Measurements from ENCODE around the gene CRACR2A. TPM values are rescaled to one million over a fixed set of nuclear protein-coding genes. Genes with fewer than 3 reads are reported as not detected.

CRACR2A gene
- total and polyA plus RNA-seq, 3 experiments from 2014 or later: 23.3 to 27.9 (median 27.3) TPM

GRCh38 chr12:3727877-3728632, 24.9 kb downstream of the CRACR2A start:
- POLR2A ChIA-PET: interaction anchor here (0.5 to 2.0 kb wide), 4 partner anchors 11 to 145 kb away, joined by 3 to 10 read pairs (median 4); partner anchors contain the start of genes CRACR2A and PARP11
- H3K36me3 Mint-ChIP-seq: peaks cover 16 to 70% (median 27%) of the 10 kb centered on the region in 3 donors

DNA sequence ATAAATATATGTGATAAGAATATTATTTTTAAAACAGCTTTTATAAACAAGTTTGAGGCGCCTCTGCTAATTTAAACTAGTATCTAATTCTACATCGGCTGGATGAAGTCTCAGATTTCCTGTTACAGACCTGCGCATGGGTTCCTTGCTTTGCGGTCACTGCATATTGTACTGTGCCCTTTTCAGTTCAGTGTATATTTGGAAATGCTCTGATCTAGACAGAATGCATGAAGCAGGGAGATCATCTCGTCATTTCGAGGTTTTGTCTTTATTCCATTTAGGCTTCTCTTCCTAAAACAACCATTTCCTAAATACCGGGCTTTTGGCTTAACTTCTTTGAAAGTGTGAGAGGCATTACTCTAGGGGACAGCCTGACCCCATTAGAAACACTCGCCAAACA, 25.6 kb downstream of the CRACR2A start:
- no peaks in the 10 kb centered on the region for H3K27me3 ChIP-seq (ENCODE audit: insufficient read depth, low read length, poor library complexity, severe bottlenecking)
- peaks cover 27% of the 10 kb centered on the region for H3K4me1 ChIP-seq (ENCODE audit: insufficient read depth, low read length)
- Mint-ChIP-seq H3K27ac (peak overlapping the region; percentile 51 to 99 (median 89)), H3K36me3 (peaks cover 22 to 69% (median 31%) of the 10 kb centered on the region in 3 donors), H3K4me1 (peaks cover 45 to 57% (median 46%) of the 10 kb centered on the region in 3 donors), H3K9me3 (peaks cover 2 to 11% (median 7%) of the 10 kb centered on the region in 5 donors), H3K4me3 (peak overlapping the region; percentile 38 to 73 (median 57)), H3K27me3 (no peaks in the 10 kb centered on the region)
- DNase-seq: no peak
- peaks cover 8% of the 10 kb centered on the region for H3K36me3 ChIP-seq (ENCODE audit: insufficient read depth, low read length)
- POLR2A ChIA-PET: no interaction called here
- H3K27ac ChIP-seq (ENCODE audit: low read depth, low read length): peak overlapping the region; percentile 73
- no peak overlapping the region for H3K4me3 ChIP-seq (ENCODE audit: low read length)
- no peaks in the 10 kb centered on the region for H3K9me3 ChIP-seq (ENCODE audit: low read length)
- CTCF ChIA-PET: interaction anchor here (1.4 kb wide), 1 partner anchor 22 kb away, joined by 4 read pairs; no protein-coding TSS in a partner anchor

More at GRCh38 chr12:3727877-3728632, 24.9 kb downstream of the CRACR2A start:
- Histone ChIP-seq H3K9me3 (ENCODE audit: low read length) (no peaks in the 10 kb centered on the region), H3K4me3 (ENCODE audit: low read length) (peak overlapping the region; percentile 19), H3K36me3 (ENCODE audit: insufficient read depth, low read length) (peaks cover 13% of the 10 kb centered on the region), H3K4me1 (ENCODE audit: insufficient read depth, low read length) (peaks cover 27% of the 10 kb centered on the region), H3K27ac (ENCODE audit: low read depth, low read length) (peak overlapping the region; percentile 73), H3K27me3 (ENCODE audit: insufficient read depth, low read length, poor library complexity, severe bottlenecking) (no peaks in the 10 kb centered on the region)
- Mint-ChIP-seq H3K27me3 (no peaks in the 10 kb centered on the region), H3K4me1 (peaks cover 45 to 57% (median 46%) of the 10 kb centered on the region in 3 donors), H3K9me3 (peaks cover 0 to 4% (median 2%) of the 10 kb centered on the region in 5 donors), H3K27ac (peak overlapping the region; percentile 73 to 99 (median 96)), H3K4me3 (peak overlapping the region; percentile 64 to 85 (median 81))
- CTCF ChIA-PET: interaction anchor here (1.3 to 2.6 kb wide), 3 partner anchors 16 to 49 kb away, joined by 3 to 7 read pairs (median 7); partner anchors contain the start of gene CRACR2A
- peak; percentile 40 to 73 (median 41) for DNase-seq

- Mint-ChIP-seq H3K27me3 (no peaks in the 10 kb centered on the region), H3K36me3 (peaks cover 29 to 63% (median 31%) of the 10 kb centered on the region in 3 donors), H3K27ac (peak overlapping the region; percentile 44 to 96 (median 90)), H3K4me1 (peaks cover 45 to 57% (median 46%) of the 10 kb centered on the region in 3 donors), H3K4me3 (peak overlapping the region in 6 of 7 donors; percentile 24 to 64 (median 50)), H3K9me3 (peaks cover 2 to 13% (median 10%) of the 10 kb centered on the region in 5 donors)
- ChIA-PET POLR2A (no interaction called here), CTCF (interaction anchor here (1.4 kb wide), 1 partner anchor 23 kb away, joined by 4 read pairs; no protein-coding TSS in a partner anchor)
- no peak overlapping the region for H3K27ac ChIP-seq (ENCODE audit: low read depth, low read length)
- no peaks in the 10 kb centered on the region for H3K27me3 ChIP-seq (ENCODE audit: insufficient read depth, low read length, poor library complexity, severe bottlenecking)
- H3K36me3 ChIP-seq (ENCODE audit: insufficient read depth, low read length): peaks cover 2% of the 10 kb centered on the region
- H3K4me1 ChIP-seq (ENCODE audit: insufficient read depth, low read length): peaks cover 27% of the 10 kb centered on the region
- no peak overlapping the region for H3K4me3 ChIP-seq (ENCODE audit: low read length)
- no peaks in the 10 kb centered on the region for H3K9me3 ChIP-seq (ENCODE audit: low read length)
- peak in 1 of 5 donors; percentile 13 for DNase-seq
These were observed 26.5 kb downstream of the CRACR2A start for GRCh38 chr12:3726456-3726855.

- Mint-ChIP-seq H3K27me3 (no peaks in the 10 kb centered on the region), H3K4me1 (peaks cover 46 to 59% (median 47%) of the 10 kb centered on the region in 3 donors), H3K36me3 (peaks cover 32 to 60% (median 37%) of the 10 kb centered on the region in 3 donors), H3K9me3 (peaks cover 2 to 13% (median 10%) of the 10 kb centered on the region in 5 donors), H3K27ac (peak overlapping the region in 6 of 8 donors; percentile 43 to 83 (median 66)), H3K4me3 (peak overlapping the region in 1 of 7 donors; percentile 23)
- Histone ChIP-seq H3K27me3 (ENCODE audit: insufficient read depth, low read length, poor library complexity, severe bottlenecking) (no peaks in the 10 kb centered on the region), H3K9me3 (ENCODE audit: low read length) (no peaks in the 10 kb centered on the region), H3K4me1 (ENCODE audit: insufficient read depth, low read length) (peaks cover 27% of the 10 kb centered on the region), H3K27ac (ENCODE audit: low read depth, low read length) (no peak overlapping the region), H3K36me3 (ENCODE audit: insufficient read depth, low read length) (no peaks in the 10 kb centered on the region), H3K4me3 (ENCODE audit: low read length) (no peak overlapping the region)
- POLR2A ChIA-PET: no interaction called here
- DNase-seq: no peak
- CTCF ChIA-PET: no interaction called here
These were observed 27.4 kb downstream of the CRACR2A start for GRCh38 chr12:3725388-3726115.

- H3K27me3 ChIP-seq (ENCODE audit: insufficient read depth, low read length, poor library complexity, severe bottlenecking): no peaks in the 10 kb centered on the region
- ChIA-PET POLR2A (no interaction called here), CTCF (no interaction called here)
- H3K36me3 Mint-ChIP-seq: peaks cover 28 to 56% (median 39%) of the 10 kb centered on the region in 3 donors
- DNase-seq: no peak
- no peak overlapping the region for H3K4me3 ChIP-seq (ENCODE audit: low read length)
- no peaks in the 10 kb centered on the region for H3K27me3 Mint-ChIP-seq
- peak overlapping the region in 2 of 8 donors; percentile 38 to 54 for H3K27ac Mint-ChIP-seq
- H3K4me1 ChIP-seq (ENCODE audit: insufficient read depth, low read length): peaks cover 25% of the 10 kb centered on the region
- H3K4me1 Mint-ChIP-seq: peaks cover 33 to 50% (median 37%) of the 10 kb centered on the region in 3 donors
- peaks cover 2 to 13% (median 10%) of the 10 kb centered on the region in 5 donors for H3K9me3 Mint-ChIP-seq
- H3K4me3 Mint-ChIP-seq: no peak overlapping the region
- no peak overlapping the region for H3K27ac ChIP-seq (ENCODE audit: low read depth, low read length)
- H3K36me3 ChIP-seq (ENCODE audit: insufficient read depth, low read length): no peaks in the 10 kb centered on the region
- H3K9me3 ChIP-seq (ENCODE audit: low read length): no peaks in the 10 kb centered on the region
These were observed 28.7 kb downstream of the CRACR2A start for GRCh38 chr12:3723916-3724805.

GRCh38 chr12:3722368-3722767, 30.5 kb downstream of the CRACR2A start:
- Mint-ChIP-seq H3K4me3 (no peak overlapping the region), H3K27me3 (no peaks in the 10 kb centered on the region), H3K9me3 (peaks cover 2 to 13% (median 10%) of the 10 kb centered on the region in 5 donors), H3K36me3 (peaks cover 30 to 67% (median 48%) of the 10 kb centered on the region in 3 donors), H3K4me1 (peaks cover 20 to 40% (median 22%) of the 10 kb centered on the region in 3 donors), H3K27ac (no peak overlapping the region)
- Histone ChIP-seq H3K27ac (ENCODE audit: low read depth, low read length) (no peak overlapping the region), H3K9me3 (ENCODE audit: low read length) (no peaks in the 10 kb centered on the region), H3K27me3 (ENCODE audit: insufficient read depth, low read length, poor library complexity, severe bottlenecking) (no peaks in the 10 kb centered on the region), H3K4me1 (ENCODE audit: insufficient read depth, low read length) (peaks cover 7% of the 10 kb centered on the region), H3K4me3 (ENCODE audit: low read length) (no peak overlapping the region), H3K36me3 (ENCODE audit: insufficient read depth, low read length) (no peaks in the 10 kb centered on the region)
- ChIA-PET CTCF (no interaction called here), POLR2A (no interaction called here)
- no peak for DNase-seq

GRCh38 chr12:3720772-3721171, 32.1 kb downstream of the CRACR2A start:
- H3K27me3 Mint-ChIP-seq: no peaks in the 10 kb centered on the region
- no peak overlapping the region for H3K4me3 Mint-ChIP-seq
- Histone ChIP-seq H3K36me3 (ENCODE audit: insufficient read depth, low read length) (no peaks in the 10 kb centered on the region), H3K4me3 (ENCODE audit: low read length) (no peak overlapping the region), H3K27me3 (ENCODE audit: insufficient read depth, low read length, poor library complexity, severe bottlenecking) (no peaks in the 10 kb centered on the region), H3K9me3 (ENCODE audit: low read length) (no peaks in the 10 kb centered on the region), H3K4me1 (ENCODE audit: insufficient read depth, low read length) (no peaks in the 10 kb centered on the region), H3K27ac (ENCODE audit: low read depth, low read length) (no peak overlapping the region)
- ChIA-PET CTCF (no interaction called here), POLR2A (no interaction called here)
- peak overlapping the region in 1 of 8 donors; percentile 80 for H3K27ac Mint-ChIP-seq
- H3K4me1 Mint-ChIP-seq: peaks cover 9 to 36% (median 16%) of the 10 kb centered on the region in 3 donors
- H3K9me3 Mint-ChIP-seq: peaks cover 2 to 13% (median 10%) of the 10 kb centered on the region in 5 donors
- peaks cover 31 to 74% (median 48%) of the 10 kb centered on the region in 3 donors for H3K36me3 Mint-ChIP-seq
- DNase-seq: no peak
